NCI-H2171 (cell line): ENCODE measurements around the gene RXRA.
A peak's percentile ranks its signal among the peaks of the same experiment; 100 is the strongest.

Experiments
- DNase-seq: peaks from one replicate; lab custom pipeline; 2025; lab: John Stamatoyannopoulos, UW

The RXRA gene

DNA sequence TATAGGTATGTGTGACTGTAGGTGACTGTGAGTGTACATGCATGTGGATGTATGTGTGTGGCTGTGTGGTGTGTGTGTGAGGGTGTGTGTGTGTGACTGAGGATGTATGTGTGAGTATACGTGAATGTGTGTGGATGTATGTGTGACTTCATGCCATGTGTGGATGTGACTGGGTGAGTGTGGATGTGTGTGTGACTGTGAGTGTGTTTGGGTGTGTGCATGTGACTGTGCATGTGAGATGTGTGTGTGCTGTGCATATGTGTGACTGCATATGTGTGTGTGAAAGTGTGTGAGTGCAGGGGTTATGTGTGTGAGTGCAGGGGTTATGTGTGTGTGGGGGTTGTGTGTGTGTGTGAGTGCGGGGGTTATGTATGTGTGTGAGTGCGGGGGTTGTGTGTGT is 42.3 kb downstream of the RXRA start:
- DNase-seq = no peak

DNA sequence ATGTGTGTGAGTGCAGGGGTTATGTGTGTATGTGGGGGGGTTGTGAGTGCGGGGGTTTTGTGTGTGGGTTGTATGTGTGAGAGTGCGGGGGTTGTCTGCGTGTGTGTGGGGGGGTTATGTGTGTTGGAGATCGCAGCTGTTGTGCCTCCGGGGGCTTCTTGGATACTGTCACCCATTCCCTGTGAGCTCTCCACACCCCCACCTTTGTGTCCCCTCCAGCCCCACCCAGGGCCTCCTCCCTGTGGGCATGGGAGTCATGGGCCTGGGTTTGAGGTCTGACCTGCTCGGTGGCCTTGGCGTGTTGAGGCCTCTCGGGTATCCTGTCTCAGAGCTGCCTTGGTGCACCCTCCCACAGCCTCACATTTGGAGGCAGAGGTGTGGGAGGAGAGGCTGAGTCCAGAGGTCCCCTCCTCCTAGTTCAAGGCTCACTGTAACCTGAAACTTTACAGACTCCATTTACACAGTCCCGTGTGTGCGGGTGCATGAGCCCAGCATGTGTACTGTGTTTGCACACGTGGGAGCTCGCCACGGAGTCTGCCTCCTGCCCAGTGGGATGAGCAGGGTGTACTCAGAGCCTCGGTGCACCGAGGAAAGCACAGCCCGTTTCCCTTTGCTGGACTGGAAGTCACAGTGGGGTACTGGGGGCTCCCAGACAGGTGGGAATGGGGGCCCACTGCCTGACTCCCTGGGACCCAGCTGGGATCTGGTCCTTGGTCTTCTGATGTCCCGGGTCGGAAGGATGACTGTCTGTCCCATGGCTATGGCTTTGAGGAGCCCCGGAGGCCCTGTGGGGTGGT is 43.4 kb downstream of the RXRA start:
- no peak for DNase-seq

DNA sequence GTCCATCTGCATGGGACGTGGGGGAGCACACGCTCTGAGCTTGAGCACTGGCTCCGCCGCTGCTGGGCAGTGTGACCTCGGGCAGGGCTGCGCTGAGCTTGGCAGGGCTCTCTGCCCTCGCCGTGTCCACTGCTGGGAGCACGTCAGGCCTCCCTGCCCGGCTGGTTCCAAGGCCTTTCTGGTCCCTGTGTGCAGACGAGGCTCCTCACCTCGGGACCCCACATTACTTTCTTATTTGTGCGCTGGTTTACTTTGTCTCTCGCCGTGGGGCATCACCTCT is 43.9 kb downstream of the RXRA start:
- no peak for DNase-seq

DNA sequence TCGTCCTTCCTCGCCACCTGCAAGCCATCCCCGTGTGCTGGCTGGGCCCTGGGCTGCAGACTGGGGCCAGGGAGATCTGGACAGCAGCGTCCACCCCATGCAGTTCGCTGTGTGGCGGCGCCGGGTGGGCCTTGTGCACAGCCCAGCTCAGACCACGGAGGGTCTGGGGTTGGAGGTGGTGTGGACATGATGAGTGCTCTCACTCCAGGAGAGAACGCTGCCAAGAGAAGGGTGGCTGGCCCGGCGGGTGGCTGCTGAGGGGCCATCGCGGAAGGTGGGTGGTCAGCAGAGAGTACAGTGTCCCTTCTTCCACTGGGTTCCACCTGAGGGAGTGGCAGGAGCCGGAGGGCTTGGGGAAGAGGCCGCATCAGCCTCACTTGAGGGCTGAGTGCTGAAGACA is 44.4 kb downstream of the RXRA start:
- no peak for DNase-seq

DNA sequence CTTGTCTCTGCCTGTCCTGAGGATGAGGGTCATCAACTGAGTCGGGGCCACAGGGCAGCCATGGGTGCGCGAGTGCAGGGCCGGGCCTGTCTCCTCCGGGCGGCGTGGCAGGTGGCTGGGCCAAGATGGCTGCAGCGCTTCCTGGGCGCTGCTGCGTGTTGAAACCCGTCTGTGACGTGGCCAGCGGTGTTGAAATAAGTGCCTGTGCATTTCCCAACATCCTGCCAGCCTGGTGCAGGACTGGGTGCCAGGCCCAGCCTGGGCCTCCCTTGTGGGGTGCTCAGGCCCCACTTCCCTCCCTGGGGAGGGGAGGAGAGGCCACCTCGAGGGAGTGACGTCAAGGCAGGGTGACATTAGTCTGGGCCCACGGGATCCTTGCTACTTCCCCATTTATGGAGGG is 45.5 kb downstream of the RXRA start:
- no peak for DNase-seq

DNA sequence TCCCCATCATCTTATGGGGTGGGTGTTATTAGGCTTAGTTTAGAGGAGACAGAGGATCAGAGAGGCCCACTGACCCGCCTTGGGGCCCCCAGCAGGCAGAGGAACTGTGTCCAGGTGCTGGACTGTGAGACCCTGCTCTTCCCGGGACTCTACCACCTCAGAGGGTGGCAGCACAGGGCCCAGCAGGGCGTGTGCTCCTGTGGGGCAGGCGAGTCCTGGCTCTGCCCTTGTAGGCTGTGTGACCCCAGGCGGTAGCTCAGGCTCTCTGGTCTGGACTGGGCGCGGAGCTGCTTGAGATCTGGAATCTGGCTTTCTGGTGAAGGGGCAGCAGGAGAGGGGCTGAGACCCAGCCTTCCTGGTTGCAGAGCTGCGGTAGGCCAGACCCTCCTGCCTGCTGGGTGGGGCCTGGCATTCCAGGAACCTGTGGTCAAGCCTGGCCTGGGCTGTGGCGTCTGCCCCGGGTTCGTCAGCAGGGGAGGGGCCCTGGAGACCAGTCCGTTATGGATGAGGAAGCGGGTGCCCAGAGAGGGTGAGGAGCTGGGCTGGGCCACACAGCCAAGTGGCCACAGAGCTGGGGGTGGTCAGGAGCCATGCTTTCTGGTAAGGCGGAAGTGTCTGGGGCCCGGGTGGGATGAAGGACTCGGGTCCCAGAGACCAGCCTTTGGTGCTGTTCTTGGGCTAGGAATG is 46.5 kb downstream of the RXRA start:
- DNase-seq = no peak

DNA sequence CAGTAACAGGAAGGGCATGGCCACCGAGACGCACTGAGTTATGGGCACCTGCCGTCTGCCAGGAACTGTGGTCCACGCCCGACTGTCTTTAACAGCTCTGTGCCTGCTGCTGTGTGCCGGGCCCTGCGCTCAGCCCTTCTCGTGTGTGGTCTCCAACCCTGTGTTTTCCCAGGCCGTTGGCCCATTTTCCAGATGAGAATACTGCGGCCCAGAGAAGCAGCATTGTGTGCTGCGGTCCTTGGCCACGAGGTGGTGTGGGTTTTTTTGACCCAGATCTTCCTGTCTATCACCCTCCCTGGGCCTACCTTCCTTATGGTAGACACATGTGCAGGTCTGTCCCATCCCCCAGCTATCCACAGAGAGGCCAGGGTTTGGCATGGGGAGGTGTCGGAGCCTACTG is 47.0 kb downstream of the RXRA start:
- no peak for DNase-seq

DNA sequence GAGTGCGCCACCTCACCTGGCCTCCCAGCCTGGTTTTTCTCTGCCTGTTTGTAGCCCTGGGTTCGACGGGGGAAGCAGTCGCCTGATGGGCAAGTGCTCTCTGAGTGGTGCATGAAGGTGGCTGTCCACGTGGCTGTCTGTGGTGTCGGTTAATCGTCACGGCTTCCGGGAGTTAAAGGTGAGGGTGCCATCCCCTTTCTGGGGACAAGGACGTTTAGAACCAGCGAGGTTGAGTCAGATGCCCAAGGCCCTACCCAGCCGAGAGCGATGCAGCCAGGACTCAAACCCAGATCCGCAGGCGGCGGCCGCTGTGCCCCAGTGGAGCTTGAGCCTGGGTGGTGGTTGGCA is 47.7 kb downstream of the RXRA start:
- no peak for DNase-seq

DNA sequence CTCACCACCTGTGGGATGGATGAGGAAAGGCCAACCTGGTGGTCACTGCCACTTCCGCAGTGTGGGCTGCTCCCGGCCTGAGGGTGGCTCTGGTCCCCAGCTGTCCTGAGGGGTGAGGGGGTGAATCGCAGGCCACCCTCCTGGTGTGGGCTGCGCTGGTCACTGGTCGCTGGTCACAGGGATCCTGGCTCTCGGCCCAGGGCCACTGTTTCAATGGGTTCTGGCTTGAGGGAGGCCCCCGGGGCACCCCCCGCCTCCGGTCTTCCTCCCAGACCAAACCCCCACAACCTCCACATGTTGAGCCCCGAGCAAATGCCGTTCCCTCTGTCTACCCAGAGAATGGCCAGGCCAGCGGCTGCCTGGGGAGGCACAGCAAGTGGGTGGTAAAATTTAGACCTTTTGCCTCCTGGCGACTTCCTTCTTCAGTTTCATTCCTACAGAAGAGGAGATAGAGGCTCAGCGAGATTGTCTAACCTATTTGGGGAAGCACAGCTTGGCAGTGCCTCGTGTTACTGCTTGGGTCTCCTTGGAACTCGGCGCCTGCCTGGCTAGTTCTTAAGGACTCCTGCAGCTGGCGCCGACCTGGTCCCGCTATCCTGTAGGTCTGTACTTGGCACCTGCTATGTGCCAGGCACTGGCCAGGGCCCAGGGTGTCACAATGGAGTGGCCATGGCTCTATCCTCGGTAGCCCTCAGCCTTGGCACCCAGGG is 48.2 kb downstream of the RXRA start:
- no peak for DNase-seq

DNA sequence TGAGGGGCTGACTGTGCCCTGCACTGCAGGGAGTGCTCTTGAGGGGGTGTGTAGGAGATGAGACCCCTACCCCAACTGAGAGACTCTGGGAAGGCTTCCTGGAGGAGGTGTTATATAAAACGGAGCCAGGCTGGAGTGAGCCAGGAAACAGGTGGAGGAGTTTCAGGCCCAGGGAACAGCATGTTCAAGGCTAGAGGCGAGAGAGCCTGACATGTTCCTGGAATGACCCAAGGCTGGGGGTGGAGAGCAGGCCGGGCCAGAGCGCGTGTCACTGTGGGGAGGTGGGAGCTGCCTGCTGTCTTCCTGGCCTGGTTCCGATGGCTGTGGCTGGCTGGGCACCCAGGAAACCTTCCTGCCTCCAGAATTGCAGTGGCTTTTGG is 48.7 kb downstream of the RXRA start:
- no peak for DNase-seq

DNA sequence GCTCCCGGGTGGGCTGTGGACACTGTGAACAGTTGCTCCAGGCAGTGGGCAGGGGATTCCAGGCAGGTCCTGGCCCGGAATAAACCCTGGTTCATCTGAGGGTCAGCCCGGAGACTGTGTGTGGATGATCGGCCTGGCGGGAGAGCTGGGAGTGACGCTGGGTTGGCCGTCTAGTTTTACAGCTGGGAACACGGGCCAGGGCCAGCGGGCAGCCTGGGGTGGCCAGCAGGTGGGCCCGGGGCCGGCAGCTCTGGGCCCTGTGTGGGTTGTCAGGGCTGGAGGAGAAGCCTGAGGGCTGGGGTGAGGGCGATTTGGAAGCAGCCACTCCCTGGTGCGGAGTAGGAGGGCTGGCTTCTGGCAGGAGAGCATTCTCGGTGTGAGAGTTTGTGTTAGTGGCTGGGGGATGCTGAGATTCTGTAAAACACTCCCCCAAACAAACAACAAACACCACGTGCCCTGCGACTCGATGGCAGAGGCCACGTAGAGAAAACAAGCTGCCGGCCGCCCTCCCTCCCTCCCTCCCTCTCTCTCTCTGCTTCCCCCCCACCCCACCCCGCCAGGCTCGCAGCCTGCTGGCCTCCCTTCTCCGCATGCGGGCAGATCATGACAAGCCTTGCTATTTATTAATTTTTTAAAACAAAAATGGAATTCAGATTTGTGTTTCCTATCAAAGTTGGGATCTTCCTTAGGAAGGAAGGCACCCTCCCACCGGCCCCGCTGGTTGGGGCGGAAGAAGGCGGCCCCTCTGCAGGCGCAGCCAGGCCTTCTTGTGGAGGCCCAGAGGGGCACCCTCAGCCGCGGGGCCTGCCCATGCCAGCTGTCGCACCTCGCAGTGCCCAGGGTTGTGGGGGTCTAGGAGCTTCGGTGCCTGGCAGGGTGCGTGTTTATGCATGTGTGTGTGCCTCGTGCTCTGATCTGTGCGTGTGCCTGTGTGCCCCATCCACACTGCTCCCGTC is 49.5 kb downstream of the RXRA start:
- DNase-seq = peak; percentile 78

DNA sequence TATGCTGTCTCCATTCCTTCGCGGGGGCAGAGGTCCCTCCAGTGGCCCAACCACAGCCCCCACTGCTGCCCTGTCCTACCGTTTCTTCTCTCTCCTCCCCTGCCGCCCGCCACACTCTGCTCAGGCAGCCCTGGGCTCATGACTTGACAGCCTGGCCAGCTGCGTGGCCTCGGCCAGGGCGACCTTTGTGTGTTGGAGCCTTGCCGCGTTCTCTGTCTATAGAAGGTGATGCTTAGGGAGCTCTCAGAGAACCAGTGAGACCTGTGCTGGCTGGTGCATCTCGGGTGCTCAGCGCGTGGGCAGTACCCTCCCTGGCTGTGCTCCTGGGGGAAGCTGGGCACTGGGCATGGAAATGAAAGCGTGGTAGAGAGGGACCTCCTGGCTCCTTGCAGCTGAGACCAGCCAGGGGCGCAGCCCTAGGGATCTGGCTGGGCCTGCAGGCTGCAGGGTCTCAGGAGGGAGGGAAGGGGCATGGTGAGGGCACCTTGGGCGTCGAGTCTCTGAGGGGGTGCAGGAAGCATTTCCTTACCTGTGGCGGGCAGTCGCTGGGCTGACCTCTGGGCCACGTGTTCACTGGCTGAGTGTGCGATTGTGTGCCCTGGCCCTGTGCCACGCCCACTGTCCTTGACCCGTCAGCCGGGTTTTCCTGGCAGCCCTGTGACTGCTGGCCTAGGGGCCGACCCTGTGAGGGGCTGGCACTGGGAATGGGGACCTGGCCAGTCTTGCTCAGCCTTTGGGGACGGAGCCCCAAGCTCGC is 50.3 kb downstream of the RXRA start:
- no peak for DNase-seq

DNA sequence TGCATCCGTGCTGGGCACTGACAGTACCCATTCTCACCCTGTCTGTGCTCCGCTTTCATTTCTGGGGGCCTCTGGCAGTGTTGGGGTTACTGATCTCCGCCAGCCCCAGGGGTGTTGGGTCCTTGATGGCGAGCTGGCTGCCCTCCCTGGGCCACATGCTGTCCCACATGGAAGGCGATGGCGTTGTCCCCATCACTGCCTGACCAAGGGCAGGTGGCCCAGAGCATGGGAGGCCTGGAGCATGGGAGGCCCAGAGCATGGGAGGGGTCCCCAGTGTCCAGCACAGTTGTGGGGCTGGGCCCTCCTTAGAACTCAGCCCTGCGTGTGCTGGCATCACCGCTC is 50.9 kb downstream of the RXRA start:
- no peak for DNase-seq

DNA sequence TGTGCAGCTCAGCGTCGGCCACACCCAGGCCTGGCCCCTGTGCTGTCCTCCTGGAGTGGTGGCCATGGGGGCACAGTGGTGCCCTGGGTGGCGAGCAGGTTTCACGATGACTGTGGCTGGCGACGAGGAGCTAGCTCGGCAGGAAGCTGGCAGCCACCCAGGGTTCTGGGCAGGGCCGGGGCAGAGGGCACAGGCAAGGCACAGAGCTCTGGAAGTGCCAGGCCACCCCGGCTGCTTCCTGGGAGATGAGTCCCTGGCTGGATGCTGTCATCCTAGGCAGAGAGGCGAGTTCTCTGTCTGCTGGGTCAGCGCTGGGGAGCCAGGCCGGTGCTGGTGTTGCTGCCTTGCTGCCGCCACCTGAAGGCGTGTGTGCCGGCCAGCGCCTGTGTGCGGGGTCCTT is 51.7 kb downstream of the RXRA start:
- DNase-seq = no peak

DNA sequence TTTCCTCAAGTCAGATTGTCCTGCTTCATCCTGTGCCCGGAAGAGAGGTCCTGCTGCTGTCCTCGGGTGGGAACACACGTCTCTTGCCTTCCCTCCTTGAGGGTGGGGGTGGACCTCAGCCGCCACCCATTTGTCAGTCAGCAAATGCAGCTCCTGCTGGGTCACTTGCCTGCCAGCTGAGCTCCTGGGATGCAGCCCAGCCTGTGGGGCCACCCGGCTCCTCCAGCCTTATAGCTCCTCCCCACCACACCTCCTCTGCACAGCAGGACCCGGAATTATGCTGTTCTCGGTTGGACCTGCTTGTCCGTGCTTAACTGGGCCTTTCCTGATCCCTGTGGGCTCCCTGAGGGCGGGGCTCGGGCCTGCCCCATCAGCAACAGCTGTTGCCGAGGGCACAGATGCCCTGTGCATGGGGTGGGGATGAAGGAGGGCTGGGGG is 52.7 kb downstream of the RXRA start:
- peak; percentile 46 for DNase-seq

DNA sequence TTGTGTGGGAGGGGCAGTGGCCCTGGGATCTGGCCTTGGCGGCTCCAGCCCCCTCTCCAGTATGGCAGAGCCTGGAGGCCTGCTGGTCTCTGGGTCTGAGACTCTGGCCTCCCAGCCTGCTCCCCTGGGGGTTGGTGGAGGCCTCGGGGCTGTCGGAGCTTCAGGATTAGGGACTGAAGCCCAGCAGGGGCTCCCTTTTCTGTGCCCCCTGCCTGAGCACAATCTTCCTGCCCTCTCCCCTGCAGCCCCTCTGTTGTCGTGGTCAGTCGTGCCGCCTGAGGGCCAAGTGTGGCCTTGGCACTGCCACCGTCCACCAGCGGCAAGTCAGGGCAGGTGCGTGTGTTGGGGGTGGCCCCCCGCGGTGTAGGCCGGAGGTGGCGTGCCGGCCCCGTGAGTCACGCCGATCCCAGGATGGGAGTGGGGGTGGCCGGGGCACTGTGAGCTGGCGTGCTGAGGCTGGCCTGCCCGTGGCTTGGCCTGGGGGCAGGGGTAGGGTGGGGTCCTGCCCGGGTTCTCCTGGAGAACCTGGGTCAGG is 53.6 kb downstream of the RXRA start:
- DNase-seq = no peak

DNA sequence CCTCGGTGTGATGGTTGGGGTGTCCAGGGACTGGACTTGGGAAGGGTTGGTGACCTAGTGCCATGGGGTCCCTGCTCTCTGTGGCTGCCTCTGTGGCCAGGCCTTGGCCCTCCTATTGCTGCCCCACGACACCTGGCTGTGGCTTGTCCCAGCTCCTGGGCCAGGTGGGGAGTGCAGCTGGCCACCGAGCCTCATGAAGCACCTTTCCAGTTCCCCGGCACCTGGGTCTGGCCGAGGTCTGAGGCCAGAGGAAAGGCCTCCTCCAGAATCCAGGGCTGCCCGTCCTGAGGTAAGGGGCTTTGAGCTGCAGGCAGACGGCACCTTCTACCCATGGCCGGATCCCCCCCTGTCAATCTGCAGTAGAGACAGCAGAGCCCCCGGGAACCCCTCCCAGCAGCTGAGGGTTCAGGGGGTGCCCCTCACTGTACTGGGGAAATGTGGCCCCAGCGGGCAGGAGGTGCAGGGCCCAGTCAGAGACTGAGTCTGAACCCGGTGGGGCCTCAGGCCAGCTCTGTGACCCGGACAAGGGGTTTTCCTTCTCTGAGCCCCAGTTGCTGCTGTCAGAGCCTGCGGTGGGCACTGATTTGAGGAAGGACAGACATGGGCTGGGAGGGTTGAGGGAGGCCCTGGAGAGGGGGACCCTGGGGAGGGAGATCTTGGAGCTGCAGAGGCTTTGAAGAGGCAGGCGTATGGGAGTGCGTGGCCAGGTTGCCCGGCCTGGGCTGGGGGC is 54.5 kb downstream of the RXRA start:
- DNase-seq = no peak

DNA sequence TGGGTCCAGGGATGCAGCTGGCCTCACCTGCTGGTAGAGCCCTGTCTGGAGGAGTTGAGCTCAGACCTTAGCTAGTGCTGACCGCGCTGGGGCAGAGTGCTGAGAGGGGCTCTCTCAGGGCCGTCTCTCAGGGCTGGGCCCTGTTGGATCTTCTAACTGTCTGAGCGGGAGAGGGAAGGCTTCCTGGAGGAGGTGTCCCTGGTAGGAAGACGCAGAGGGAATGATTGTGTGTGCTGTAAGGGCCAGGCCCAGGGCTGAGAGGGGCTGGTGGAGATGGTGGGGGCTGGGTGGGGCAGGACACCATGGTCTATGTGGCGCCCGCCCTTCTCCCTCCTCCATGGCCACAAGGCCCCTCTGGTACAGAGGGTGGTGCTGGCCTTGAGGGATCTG is 55.0 kb downstream of the RXRA start:
- DNase-seq = no peak

DNA sequence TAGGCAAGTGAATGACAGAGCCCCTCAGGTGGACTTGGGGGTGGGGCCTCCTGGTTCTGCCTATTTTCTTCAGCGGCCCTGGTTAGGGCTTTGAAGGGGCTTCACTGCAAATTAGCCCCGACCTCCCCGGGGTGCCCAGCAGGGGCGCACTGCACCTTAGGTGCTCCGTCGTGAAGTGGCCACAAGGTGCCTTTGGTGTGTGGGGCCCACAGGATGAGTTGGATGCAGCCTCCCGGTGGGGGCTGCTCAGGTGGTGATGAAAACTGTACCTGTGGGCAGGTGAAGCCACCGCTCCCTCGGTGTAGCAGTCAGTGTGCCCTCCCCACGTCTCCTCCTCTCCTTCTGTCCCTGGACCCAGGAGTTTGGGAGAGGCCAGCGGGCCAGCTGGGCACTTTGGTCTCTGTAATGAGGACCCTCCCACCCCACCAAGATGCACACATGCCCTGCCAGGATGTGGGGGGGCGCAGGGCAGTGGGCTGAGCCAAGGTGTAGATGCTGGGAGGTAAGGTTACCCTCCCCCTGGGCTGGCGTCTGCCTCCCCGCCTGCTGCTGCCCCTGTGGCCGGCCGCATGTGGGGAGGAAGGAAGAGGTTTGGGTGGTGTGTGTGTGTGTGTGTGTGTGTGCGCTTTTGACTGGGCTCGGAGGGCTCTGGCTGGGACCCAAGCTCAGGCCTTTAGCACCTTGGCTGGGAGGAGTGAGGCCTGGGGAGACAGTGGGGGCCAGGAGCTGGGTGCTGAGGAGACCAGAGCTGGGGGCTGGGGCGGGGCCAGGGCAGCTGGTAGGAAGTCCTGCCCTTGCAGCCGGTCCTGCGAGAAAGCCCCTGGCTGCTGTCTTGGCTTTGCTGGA is 55.6 kb downstream of the RXRA start:
- no peak for DNase-seq

DNA sequence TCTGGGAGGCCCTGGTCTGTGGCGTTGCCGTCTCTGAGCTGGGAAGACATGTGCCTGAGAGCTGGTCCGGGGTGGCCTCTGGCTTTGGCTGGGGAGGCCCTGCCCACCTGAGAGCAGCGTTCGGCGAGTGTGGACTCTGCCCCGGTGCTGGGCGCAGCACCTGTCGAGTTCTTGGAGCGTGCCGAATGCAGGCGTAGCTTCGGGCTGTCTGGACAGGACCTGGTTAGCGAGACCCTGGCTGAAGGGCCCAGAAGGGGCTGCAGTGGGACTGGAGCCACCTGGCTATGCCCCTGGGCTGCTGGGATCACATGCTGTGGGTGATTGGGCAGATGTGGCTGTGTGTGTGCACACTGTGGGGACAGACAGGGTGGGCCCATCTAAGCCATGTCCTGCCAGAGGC is 56.5 kb downstream of the RXRA start:
- no peak for DNase-seq
